ENCODE results near the gene ABCC1.

DNA sequence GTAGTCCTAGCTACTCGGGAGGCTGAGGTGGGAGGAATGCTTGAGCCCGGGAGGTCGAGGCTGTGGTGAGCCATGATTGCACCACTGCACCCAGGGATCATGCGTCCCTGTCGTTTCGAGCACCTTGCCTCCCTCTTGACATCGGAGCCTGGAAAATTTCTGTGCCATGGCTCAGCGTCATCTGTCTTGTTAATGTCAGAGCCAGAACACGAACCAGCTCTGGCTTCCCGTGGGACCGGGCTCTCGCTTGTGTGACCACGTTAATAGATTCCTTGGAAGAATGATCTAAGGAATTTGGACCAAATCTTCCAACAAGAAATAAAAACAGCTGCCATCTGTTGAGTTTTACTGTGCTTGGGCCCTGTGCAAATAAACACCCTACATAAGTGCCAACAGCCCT lies 117.7 kb downstream of the ABCC1 start:
- TF ChIP-seq, protein P1, sequence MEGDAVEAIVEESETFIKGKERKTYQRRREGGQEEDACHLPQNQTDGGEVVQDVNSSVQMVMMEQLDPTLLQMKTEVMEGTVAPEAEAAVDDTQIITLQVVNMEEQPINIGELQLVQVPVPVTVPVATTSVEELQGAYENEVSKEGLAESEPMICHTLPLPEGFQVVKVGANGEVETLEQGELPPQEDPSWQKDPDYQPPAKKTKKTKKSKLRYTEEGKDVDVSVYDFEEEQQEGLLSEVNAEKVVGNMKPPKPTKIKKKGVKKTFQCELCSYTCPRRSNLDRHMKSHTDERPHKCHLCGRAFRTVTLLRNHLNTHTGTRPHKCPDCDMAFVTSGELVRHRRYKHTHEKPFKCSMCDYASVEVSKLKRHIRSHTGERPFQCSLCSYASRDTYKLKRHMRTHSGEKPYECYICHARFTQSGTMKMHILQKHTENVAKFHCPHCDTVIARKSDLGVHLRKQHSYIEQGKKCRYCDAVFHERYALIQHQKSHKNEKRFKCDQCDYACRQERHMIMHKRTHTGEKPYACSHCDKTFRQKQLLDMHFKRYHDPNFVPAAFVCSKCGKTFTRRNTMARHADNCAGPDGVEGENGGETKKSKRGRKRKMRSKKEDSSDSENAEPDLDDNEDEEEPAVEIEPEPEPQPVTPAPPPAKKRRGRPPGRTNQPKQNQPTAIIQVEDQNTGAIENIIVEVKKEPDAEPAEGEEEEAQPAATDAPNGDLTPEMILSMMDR (conservative IDR thresholded peaks at IDR 0.05; ENCODE audit: low read depth, low read length) = no peak
- no peak for TF ChIP-seq EZH2 (IDR thresholded peaks at IDR 0.05; ENCODE audit: borderline replicate concordance, low read depth, low read length, poor library complexity, severe bottlenecking)
